ENCODE results near the gene LRFN2. TPM values are rescaled to one million over a fixed set of nuclear protein-coding genes. Genes with fewer than 3 reads are reported as not detected.

Gene LRFN2
- total RNA-seq, 2 experiments from 2014 or later: not detected

- Histone ChIP-seq H3K36me3 (ENCODE audit: insufficient read depth, low read length) (no peaks in the 10 kb centered on the region), H3K27ac (ENCODE audit: low read depth in 1 of 2, low read length in 2 of 2) (no peak overlapping the region), H3K27me3 (ENCODE audit: control insufficient read depth in 1 of 2, insufficient read depth in 2 of 2, low read length in 2 of 2) (no peaks in the 10 kb centered on the region), H3K4me3 (ENCODE audit: low read length) (no peak overlapping the region), H3K9me3 (ENCODE audit: control insufficient read depth in 1 of 2, insufficient read depth in 1 of 2, low read length in 2 of 2) (no peaks in the 10 kb centered on the region), H3K4me1 (ENCODE audit: insufficient read depth, low read length) (no peaks in the 10 kb centered on the region)
- Mint-ChIP-seq H3K36me3 (ENCODE audit: low read depth) (no peaks in the 10 kb centered on the region), H3K27ac (no peak overlapping the region), H3K4me3 (no peak overlapping the region), H3K4me1 (ENCODE audit: low read depth) (no peaks in the 10 kb centered on the region), H3K9me3 (no peaks in the 10 kb centered on the region), H3K27me3 (no peaks in the 10 kb centered on the region)
- no peak for DNase-seq
- TF ChIP-seq, protein P1, sequence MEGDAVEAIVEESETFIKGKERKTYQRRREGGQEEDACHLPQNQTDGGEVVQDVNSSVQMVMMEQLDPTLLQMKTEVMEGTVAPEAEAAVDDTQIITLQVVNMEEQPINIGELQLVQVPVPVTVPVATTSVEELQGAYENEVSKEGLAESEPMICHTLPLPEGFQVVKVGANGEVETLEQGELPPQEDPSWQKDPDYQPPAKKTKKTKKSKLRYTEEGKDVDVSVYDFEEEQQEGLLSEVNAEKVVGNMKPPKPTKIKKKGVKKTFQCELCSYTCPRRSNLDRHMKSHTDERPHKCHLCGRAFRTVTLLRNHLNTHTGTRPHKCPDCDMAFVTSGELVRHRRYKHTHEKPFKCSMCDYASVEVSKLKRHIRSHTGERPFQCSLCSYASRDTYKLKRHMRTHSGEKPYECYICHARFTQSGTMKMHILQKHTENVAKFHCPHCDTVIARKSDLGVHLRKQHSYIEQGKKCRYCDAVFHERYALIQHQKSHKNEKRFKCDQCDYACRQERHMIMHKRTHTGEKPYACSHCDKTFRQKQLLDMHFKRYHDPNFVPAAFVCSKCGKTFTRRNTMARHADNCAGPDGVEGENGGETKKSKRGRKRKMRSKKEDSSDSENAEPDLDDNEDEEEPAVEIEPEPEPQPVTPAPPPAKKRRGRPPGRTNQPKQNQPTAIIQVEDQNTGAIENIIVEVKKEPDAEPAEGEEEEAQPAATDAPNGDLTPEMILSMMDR (IDR thresholded peaks at IDR 0.05): no peak
- ATAC-seq (ENCODE audit: poor library complexity): no peak
- ChIA-PET POLR2A (no interaction called here), CTCF (no interaction called here)
- intact Hi-C loops (cut with DNase I, micrococcal nuclease): no loop called here
These were observed 19.0 kb downstream of the LRFN2 start for GRCh38 chr6:40568062-40568708.

GRCh38 chr6:40563111-40563510, 24.1 kb downstream of the LRFN2 start:
- no peaks in the 10 kb centered on the region for H3K4me1 ChIP-seq (ENCODE audit: insufficient read depth, low read length)
- H3K9me3 Mint-ChIP-seq: no peaks in the 10 kb centered on the region
- ChIA-PET POLR2A (no interaction called here), CTCF (no interaction called here)
- no peak overlapping the region for H3K27ac ChIP-seq (ENCODE audit: low read depth in 1 of 2, low read length in 2 of 2)
- H3K36me3 Mint-ChIP-seq (ENCODE audit: low read depth): no peaks in the 10 kb centered on the region
- TF ChIP-seq, protein P1 (IDR thresholded peaks at IDR 0.05): no peak
- DNase-seq (no peak), ATAC-seq (ENCODE audit: poor library complexity) (no peak)
- no peaks in the 10 kb centered on the region for H3K36me3 ChIP-seq (ENCODE audit: insufficient read depth, low read length)
- no peaks in the 10 kb centered on the region for H3K9me3 ChIP-seq (ENCODE audit: control insufficient read depth in 1 of 2, insufficient read depth in 1 of 2, low read length in 2 of 2)
- no peak overlapping the region for H3K27ac Mint-ChIP-seq
- peaks cover 4% of the 10 kb centered on the region for H3K27me3 Mint-ChIP-seq
- no peak overlapping the region for H3K4me3 Mint-ChIP-seq
- intact Hi-C loops (cut with DNase I, micrococcal nuclease): no loop called here
- no peaks in the 10 kb centered on the region for H3K27me3 ChIP-seq (ENCODE audit: control insufficient read depth in 1 of 2, insufficient read depth in 2 of 2, low read length in 2 of 2)
- H3K4me1 Mint-ChIP-seq (ENCODE audit: low read depth): no peaks in the 10 kb centered on the region
- H3K4me3 ChIP-seq (ENCODE audit: low read length): no peak overlapping the region

GRCh38 chr6:40559056-40559455, 28.1 kb downstream of the LRFN2 start:
- Mint-ChIP-seq H3K4me3 (no peak overlapping the region), H3K4me1 (ENCODE audit: low read depth) (no peaks in the 10 kb centered on the region), H3K27me3 (peaks cover 8% of the 10 kb centered on the region), H3K9me3 (no peaks in the 10 kb centered on the region), H3K27ac (no peak overlapping the region), H3K36me3 (ENCODE audit: low read depth) (no peaks in the 10 kb centered on the region)
- Histone ChIP-seq H3K36me3 (ENCODE audit: insufficient read depth, low read length) (no peaks in the 10 kb centered on the region), H3K9me3 (ENCODE audit: control insufficient read depth in 1 of 2, insufficient read depth in 1 of 2, low read length in 2 of 2) (no peaks in the 10 kb centered on the region), H3K27ac (ENCODE audit: low read depth in 1 of 2, low read length in 2 of 2) (no peak overlapping the region), H3K4me3 (ENCODE audit: low read length) (no peak overlapping the region), H3K27me3 (ENCODE audit: control insufficient read depth in 1 of 2, insufficient read depth in 2 of 2, low read length in 2 of 2) (no peaks in the 10 kb centered on the region), H3K4me1 (ENCODE audit: insufficient read depth, low read length) (no peaks in the 10 kb centered on the region)
- DNase-seq (no peak), ATAC-seq (ENCODE audit: poor library complexity) (no peak)
- CTCF ChIA-PET: no interaction called here
- TF ChIP-seq, protein P1 (IDR thresholded peaks at IDR 0.05): no peak
- intact Hi-C loops (cut with DNase I, micrococcal nuclease): no loop called here
- POLR2A ChIA-PET: no interaction called here
